Liver (tissue), 9 donors: ENCODE data around the gene PTPN12. TPM values are rescaled to one million over a fixed set of nuclear protein-coding genes. Genes with fewer than 3 reads are reported as not detected.

Experiments used
- DNase-seq: peaks from one replicate; pipeline ENCODE4 v3.0.0-alpha.2; 2017; ENCODE audit warnings: low spot score
- H3K27ac ChIP-seq, 2 donors: one replicate each; pipeline ENCODE4 v1.7.0; 2013; ENCODE audit warnings: inconsistent platforms in 2 of 2, low read length in 2 of 2, control low read depth in 1 of 2, low read depth in 1 of 2, mild to moderate bottlenecking in 1 of 2
- H3K27me3 ChIP-seq, 4 donors: one replicate each; pipeline versions ENCODE4 v1.6.1 to v1.7.0; 2013; ENCODE audit warnings: low read length in 3 of 4, inconsistent platforms in 1 of 4, mild to moderate bottlenecking in 1 of 4, moderate library complexity in 1 of 4; ENCODE audit not compliant: control insufficient read depth in 4 of 4, insufficient read depth in 4 of 4
- H3K36me3 ChIP-seq, 4 donors: one replicate each; pipeline versions ENCODE4 v1.6.1 to v1.7.0; 2013; ENCODE audit warnings: low read length in 3 of 4, mild to moderate bottlenecking in 3 of 4, low read depth in 1 of 4, moderate library complexity in 1 of 4; ENCODE audit not compliant: control insufficient read depth in 4 of 4, insufficient read depth in 3 of 4
- H3K4me1 ChIP-seq, 4 donors: one replicate each; pipeline versions ENCODE4 v1.6.1 to v1.7.0; 2013; ENCODE audit warnings: low read length in 3 of 4, mild to moderate bottlenecking in 3 of 4, moderate library complexity in 1 of 4; ENCODE audit not compliant: control insufficient read depth in 4 of 4, insufficient read depth in 4 of 4
- H3K4me3 ChIP-seq, 3 donors: one replicate each; pipeline versions ENCODE4 v1.6.1 to v1.7.0; 2013; ENCODE audit warnings: low read length in 3 of 3, control low read depth in 1 of 3, low read depth in 1 of 3, mild to moderate bottlenecking in 1 of 3
- H3K9ac ChIP-seq, 2 donors: one replicate each; pipeline ENCODE4 v1.7.0; 2013; ENCODE audit warnings: low read length in 2 of 2, mild to moderate bottlenecking in 2 of 2, moderate library complexity in 2 of 2, control low read depth in 1 of 2, low read depth in 1 of 2
- H3K9me3 ChIP-seq, 4 donors: one replicate each; pipeline versions ENCODE4 v1.6.1 to v1.7.0; 2013; ENCODE audit warnings: low read length in 3 of 4; ENCODE audit not compliant: control insufficient read depth in 4 of 4
- ATF3 ChIP-seq: IDR thresholded peaks from 2 replicates; pipeline ENCODE4 v1.6.1; 2016; ENCODE audit warnings: antibody characterized with exemption
- EGR1 ChIP-seq, 2 donors: IDR thresholded peaks; 2 replicates each; pipeline ENCODE4 v1.6.1; 2016 to 2018; ENCODE audit warnings: antibody characterized with exemption in 2 of 2, low read depth in 2 of 2
- FOXA1 ChIP-seq: IDR thresholded peaks from 2 replicates; pipeline ENCODE4 v1.6.1; 2016; ENCODE audit warnings: antibody characterized with exemption
- FOXA2 ChIP-seq: IDR thresholded peaks from 2 replicates; pipeline ENCODE4 v1.6.1; 2016; ENCODE audit warnings: antibody characterized with exemption
- GABPA ChIP-seq, 2 donors: IDR thresholded peaks in 1 of 2; conservative IDR thresholded peaks in 1 of 2; 2 replicates each; pipeline ENCODE4 v1.6.1; 2016; ENCODE audit warnings: antibody characterized with exemption in 2 of 2, mild to moderate bottlenecking in 1 of 2, moderate library complexity in 1 of 2
- HNF4A ChIP-seq, 2 donors: conservative IDR thresholded peaks; 2 replicates each; pipeline ENCODE4 v1.6.1; 2016; ENCODE audit warnings: antibody characterized with exemption in 2 of 2, mild to moderate bottlenecking in 2 of 2
- HNF4G ChIP-seq: IDR thresholded peaks from 2 replicates; pipeline ENCODE4 v1.6.1; 2016; ENCODE audit warnings: antibody characterized with exemption
- JUND ChIP-seq, 2 donors: IDR thresholded peaks; 2 replicates each; pipeline ENCODE4 v1.6.1; 2016; ENCODE audit warnings: antibody characterized with exemption in 2 of 2
- MAX ChIP-seq: IDR thresholded peaks from 2 replicates; pipeline ENCODE4 v1.6.1; 2016; ENCODE audit warnings: antibody characterized with exemption
- NR2F2 ChIP-seq: IDR thresholded peaks from 2 replicates; pipeline ENCODE4 v1.6.1; 2016; ENCODE audit warnings: antibody characterized with exemption
- RAD21 ChIP-seq, 2 donors: IDR thresholded peaks; 2 replicates each; pipeline ENCODE4 v1.6.1; 2016; ENCODE audit warnings: antibody characterized with exemption in 2 of 2, mild to moderate bottlenecking in 2 of 2
- REST ChIP-seq: IDR thresholded peaks from 2 replicates; pipeline ENCODE4 v1.6.1; 2016; ENCODE audit warnings: antibody characterized with exemption, mild to moderate bottlenecking
- RXRA ChIP-seq, 2 donors: IDR thresholded peaks; 2 replicates each; pipeline ENCODE4 v1.6.1; 2017 to 2018; ENCODE audit warnings: antibody characterized with exemption in 2 of 2, mild to moderate bottlenecking in 1 of 2
- SP1 ChIP-seq: IDR thresholded peaks from 2 replicates; pipeline ENCODE4 v1.6.1; 2018; ENCODE audit warnings: antibody characterized with exemption, mild to moderate bottlenecking
- TAF1 ChIP-seq: conservative IDR thresholded peaks from 2 replicates; pipeline ENCODE4 v1.6.1; 2016; ENCODE audit warnings: antibody characterized with exemption, mild to moderate bottlenecking
- YY1 ChIP-seq: IDR thresholded peaks from 2 replicates; pipeline ENCODE4 v1.6.1; 2016; ENCODE audit warnings: antibody characterized with exemption, mild to moderate bottlenecking
- WGBS: extraction: QIAGEN DNeasy Blood & Tissue Kit; methylation state at CpG from one replicate; pipeline ENCODE4 v1.1.7; 2013; 5-methylcytosine and 5-hydroxymethylcytosine counted together
- polyA plus RNA-seq, 2 donors: library from polyadenylated mRNA; stranded (reverse) in 1 of 2; unstranded in 1 of 2; fragments of 200-250 nt in 1 of 2; fragments of >200 nt in 1 of 2; fragmentation: Nextera tagmentation in 1 of 2; extraction: Ambion mirVana in 1 of 2; gene quantifications; one replicate each; pipeline versions ENCODE4 v1.2.1 to v1.2.3, GENCODE V29; 2013 to 2015
- total RNA-seq, 2 donors: library from RNA; depleted of rRNA; stranded (reverse); fragments of >200 nt; gene quantifications; one replicate each; pipeline ENCODE4 v1.2.3, GENCODE V29; 2014
- TF ChIP-seq, protein P1 (sequence below): IDR thresholded peaks from 2 replicates; pipeline ENCODE4 v1.6.1; 2016; ENCODE audit warnings: antibody characterized with exemption
- TF ChIP-seq, protein P2 (sequence below): fragments of 150-350 bp; IDR thresholded peaks from 2 replicates; pipeline ENCODE4 v1.5.1; 2017; ENCODE audit warnings: improper control_type of control experiment, low read depth, low read length; ENCODE audit not compliant: missing input control
- donor health status: healthy.
- donor health status: healthy.
- donor health status: healthy.
- donor health status: healthy.
- donor health status: healthy.

Gene PTPN12
- total and polyA plus RNA-seq, 4 donors, result 10.1 to 18.6 (median 15.3) TPM

DNA sequence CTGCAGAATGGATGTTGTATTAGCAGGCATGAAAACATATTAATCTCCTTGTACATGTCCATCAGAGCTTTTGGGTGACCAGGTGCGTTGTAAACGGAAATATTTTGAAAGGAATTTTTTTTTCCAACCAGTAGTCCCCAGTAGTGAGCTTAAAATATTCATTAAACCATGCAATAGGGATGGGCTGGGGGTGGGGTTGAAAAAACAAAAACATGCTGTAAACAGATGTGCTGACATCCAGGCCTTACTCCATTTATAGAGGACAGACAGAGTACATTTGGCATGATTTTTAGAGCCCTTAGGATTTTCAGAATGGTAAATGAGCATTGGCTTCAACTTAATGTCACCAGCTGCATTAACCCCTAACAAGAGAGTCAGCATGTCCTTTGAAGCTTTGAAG lies 50.2 kb downstream of the PTPN12 start:
- H3K36me3 ChIP-seq, result peaks cover 1 to 11% (median 2%) of the 10 kb centered on the region in 4 donors
- no peak for DNase-seq
- TF ChIP-seq HNF4G, result no peak
- TF ChIP-seq JUND (IDR thresholded peaks at IDR 0.05), result no peak
- no peak for TF ChIP-seq RAD21 (IDR thresholded peaks at IDR 0.05)
- no peak for TF ChIP-seq EGR1 (IDR thresholded peaks at IDR 0.05; ENCODE audit: low read depth in 2 of 2)
- TF ChIP-seq, protein P1, sequence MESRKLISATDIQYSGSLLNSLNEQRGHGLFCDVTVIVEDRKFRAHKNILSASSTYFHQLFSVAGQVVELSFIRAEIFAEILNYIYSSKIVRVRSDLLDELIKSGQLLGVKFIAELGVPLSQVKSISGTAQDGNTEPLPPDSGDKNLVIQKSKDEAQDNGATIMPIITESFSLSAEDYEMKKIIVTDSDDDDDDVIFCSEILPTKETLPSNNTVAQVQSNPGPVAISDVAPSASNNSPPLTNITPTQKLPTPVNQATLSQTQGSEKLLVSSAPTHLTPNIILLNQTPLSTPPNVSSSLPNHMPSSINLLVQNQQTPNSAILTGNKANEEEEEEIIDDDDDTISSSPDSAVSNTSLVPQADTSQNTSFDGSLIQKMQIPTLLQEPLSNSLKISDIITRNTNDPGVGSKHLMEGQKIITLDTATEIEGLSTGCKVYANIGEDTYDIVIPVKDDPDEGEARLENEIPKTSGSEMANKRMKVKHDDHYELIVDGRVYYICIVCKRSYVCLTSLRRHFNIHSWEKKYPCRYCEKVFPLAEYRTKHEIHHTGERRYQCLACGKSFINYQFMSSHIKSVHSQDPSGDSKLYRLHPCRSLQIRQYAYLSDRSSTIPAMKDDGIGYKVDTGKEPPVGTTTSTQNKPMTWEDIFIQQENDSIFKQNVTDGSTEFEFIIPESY, result no peak
- no peak for TF ChIP-seq FOXA1
- no peak for TF ChIP-seq MAX
- no peak for TF ChIP-seq HNF4A (conservative IDR thresholded peaks at IDR 0.05)

GRCh38 chr7:77600952-77601351 lies 63.9 kb downstream of the PTPN12 start:
- no peaks in the 10 kb centered on the region for H3K9me3 ChIP-seq
- no peak overlapping the region for H3K4me3 ChIP-seq
- H3K27ac ChIP-seq, result no peak overlapping the region
- H3K36me3 ChIP-seq, result peaks cover 4 to 12% (median 6%) of the 10 kb centered on the region in 4 donors
- no peak overlapping the region for H3K9ac ChIP-seq
- DNase-seq, result no peak
- no peaks in the 10 kb centered on the region for H3K27me3 ChIP-seq
- H3K4me1 ChIP-seq, result no peaks in the 10 kb centered on the region
- WGBS, result 87% methylated on average over 2 of the region's 2 CpGs
- TF ChIP-seq TAF1 (no peak), FOXA1 (no peak), EGR1 (IDR thresholded peaks at IDR 0.05; ENCODE audit: low read depth in 2 of 2) (no peak), REST (no peak), ATF3 (no peak), JUND (IDR thresholded peaks at IDR 0.05) (no peak), HNF4G (no peak), YY1 (no peak), SP1 (no peak), HNF4A (conservative IDR thresholded peaks at IDR 0.05) (no peak), RXRA (IDR thresholded peaks at IDR 0.05) (no peak), NR2F2 (no peak), GABPA (IDR thresholded peaks at IDR 0.05 in 1 of 2, conservative IDR thresholded peaks at IDR 0.05 in 1 of 2) (no peak), MAX (no peak), RAD21 (IDR thresholded peaks at IDR 0.05) (no peak), FOXA2 (no peak)
- TF ChIP-seq, protein P2, sequence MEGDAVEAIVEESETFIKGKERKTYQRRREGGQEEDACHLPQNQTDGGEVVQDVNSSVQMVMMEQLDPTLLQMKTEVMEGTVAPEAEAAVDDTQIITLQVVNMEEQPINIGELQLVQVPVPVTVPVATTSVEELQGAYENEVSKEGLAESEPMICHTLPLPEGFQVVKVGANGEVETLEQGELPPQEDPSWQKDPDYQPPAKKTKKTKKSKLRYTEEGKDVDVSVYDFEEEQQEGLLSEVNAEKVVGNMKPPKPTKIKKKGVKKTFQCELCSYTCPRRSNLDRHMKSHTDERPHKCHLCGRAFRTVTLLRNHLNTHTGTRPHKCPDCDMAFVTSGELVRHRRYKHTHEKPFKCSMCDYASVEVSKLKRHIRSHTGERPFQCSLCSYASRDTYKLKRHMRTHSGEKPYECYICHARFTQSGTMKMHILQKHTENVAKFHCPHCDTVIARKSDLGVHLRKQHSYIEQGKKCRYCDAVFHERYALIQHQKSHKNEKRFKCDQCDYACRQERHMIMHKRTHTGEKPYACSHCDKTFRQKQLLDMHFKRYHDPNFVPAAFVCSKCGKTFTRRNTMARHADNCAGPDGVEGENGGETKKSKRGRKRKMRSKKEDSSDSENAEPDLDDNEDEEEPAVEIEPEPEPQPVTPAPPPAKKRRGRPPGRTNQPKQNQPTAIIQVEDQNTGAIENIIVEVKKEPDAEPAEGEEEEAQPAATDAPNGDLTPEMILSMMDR, result no peak
- TF ChIP-seq, protein P1, result no peak

More for the DNA sequence above, 50.2 kb downstream of the PTPN12 start:
- WGBS, result 96% methylated on average over 2 of the region's 2 CpGs
- Histone ChIP-seq H3K4me1 (no peaks in the 10 kb centered on the region), H3K9ac (no peak overlapping the region), H3K9me3 (no peaks in the 10 kb centered on the region), H3K27ac (no peak overlapping the region), H3K27me3 (no peaks in the 10 kb centered on the region), H3K4me3 (no peak overlapping the region)
